HG03439 (cell line): ENCODE data around the gene REN.

ENCODE experiments used
- ATAC-seq: cut with Tn5 transposase; IDR thresholded peaks from one replicate; pipeline ENCODE4 v1.9.1; 2021; ENCODE audit warnings: mild to moderate bottlenecking, moderate library complexity; ENCODE audit not compliant: unreplicated experiment

Gene REN

GRCh38 chr1:204154568-204155255 lies 11.4 kb downstream of the REN start:
- no peak for ATAC-seq

GRCh38 chr1:204153667-204154066 lies 12.5 kb downstream of the REN start:
- no peak for ATAC-seq

- ATAC-seq = no peak
Observed at GRCh38 chr1:204152310-204153044, 13.7 kb downstream of the REN start.

- ATAC-seq = no peak
Observed at GRCh38 chr1:204151552-204152309, 14.4 kb downstream of the REN start, which contains the start of gene ETNK2. TSS of gene ETNK2 (minus strand) at chr1:204152044. CDS start at chr1:204151852, 192 bp downstream.

GRCh38 chr1:204150702-204151551 lies 15.2 kb downstream of the REN start:
- no peak for ATAC-seq

- no peak for ATAC-seq
Observed at GRCh38 chr1:204149635-204150565, 16.2 kb downstream of the REN start.

GRCh38 chr1:204149107-204149506 lies 17.0 kb downstream of the REN start:
- no peak for ATAC-seq

GRCh38 chr1:204147406-204148383 lies 18.4 kb downstream of the REN start:
- ATAC-seq = no peak

GRCh38 chr1:204146965-204147364 lies 19.2 kb downstream of the REN start:
- ATAC-seq = no peak

- no peak for ATAC-seq
Observed at GRCh38 chr1:204146309-204146708, 19.8 kb downstream of the REN start.

- ATAC-seq = no peak
Observed at GRCh38 chr1:204145033-204145504, 21.1 kb downstream of the REN start.

- no peak for ATAC-seq
Observed at GRCh38 chr1:204143276-204144041, 22.7 kb downstream of the REN start.

- no peak for ATAC-seq
Observed at GRCh38 chr1:204142032-204142974, 23.8 kb downstream of the REN start.

- no peak for ATAC-seq
Observed at GRCh38 chr1:204141131-204141530, 25.0 kb downstream of the REN start.

- no peak for ATAC-seq
Observed at GRCh38 chr1:204139952-204140351, 26.2 kb downstream of the REN start.

- no peak for ATAC-seq
Observed at GRCh38 chr1:204139088-204139487, 27.0 kb downstream of the REN start.
